DMS 273 (cell line): ENCODE results near the gene P2RY13.

Experiments
- DNase-seq: peaks from one replicate; lab custom pipeline; 2025; ENCODE audit not compliant: unreplicated experiment; lab: John Stamatoyannopoulos, UW

P2RY13 gene

GRCh38 chr3:151329363-151329762 lies at the start of gene P2RY13:
TSS of gene P2RY13 (minus strand) at chr3:151329549. CDS start at chr3:151329528, 21 bp downstream.
- DNase-seq, result no peak

GRCh38 chr3:151377768-151378385 lies 48.5 kb upstream of the P2RY13 start:
- DNase-seq, result no peak

- no peak for DNase-seq
These were observed 42.9 kb upstream of the P2RY13 start for GRCh38 chr3:151372063-151372820.

- DNase-seq, result no peak
These were observed 42.2 kb upstream of the P2RY13 start for GRCh38 chr3:151371526-151371925.

- DNase-seq, result no peak
These were observed 38.1 kb upstream of the P2RY13 start for GRCh38 chr3:151367448-151367847.

- no peak for DNase-seq
These were observed 37.6 kb upstream of the P2RY13 start for GRCh38 chr3:151366993-151367392.

- no peak for DNase-seq
These were observed 33.4 kb upstream of the P2RY13 start for GRCh38 chr3:151362751-151363174.

GRCh38 chr3:151357463-151357850 lies 28.1 kb upstream of the P2RY13 start:
- no peak for DNase-seq

- DNase-seq, result no peak
These were observed 27.6 kb upstream of the P2RY13 start for GRCh38 chr3:151356794-151357462.

- DNase-seq, result no peak
These were observed 22.3 kb upstream of the P2RY13 start for GRCh38 chr3:151351648-151352047.

- no peak for DNase-seq
These were observed 21.9 kb upstream of the P2RY13 start for GRCh38 chr3:151351219-151351618.

- no peak for DNase-seq
These were observed 21.3 kb upstream of the P2RY13 start for GRCh38 chr3:151350656-151351055.

- no peak for DNase-seq
These were observed 18.1 kb upstream of the P2RY13 start for GRCh38 chr3:151347432-151347831.

- DNase-seq, result no peak
These were observed 16.9 kb upstream of the P2RY13 start for GRCh38 chr3:151346292-151346691.

GRCh38 chr3:151345859-151346258 lies 16.5 kb upstream of the P2RY13 start:
- DNase-seq, result no peak

GRCh38 chr3:151331696-151332095 lies 2.3 kb upstream of the P2RY13 start:
- DNase-seq, result no peak

- DNase-seq, result no peak
These were observed 1.6 kb upstream of the P2RY13 start for GRCh38 chr3:151330899-151331298.

GRCh38 chr3:151330379-151330778 lies 1.0 kb upstream of the P2RY13 start:
- no peak for DNase-seq

GRCh38 chr3:151328298-151328995 lies 902 bp downstream of the P2RY13 start:
- no peak for DNase-seq

GRCh38 chr3:151327571-151328198 lies 1.7 kb downstream of the P2RY13 start:
- DNase-seq, result peak; percentile 53

- DNase-seq, result no peak
These were observed 6.8 kb downstream of the P2RY13 start for GRCh38 chr3:151322511-151322910.
